Kidney (tissue), 22 donors: ENCODE measurements around the gene NYNRIN. TPM values are rescaled to one million over a fixed set of nuclear protein-coding genes. Genes with fewer than 3 reads are reported as not detected.

Experiments
- DNase-seq, 5 donors: peaks; one replicate each; pipeline ENCODE4 v3.0.0-alpha.2; 2013 to 2020
- FAIRE-seq: peaks from 2 replicates; lab custom pipeline; 2012; peaks lifted over from hg19 to GRCh38; lab: Jason Lieb, UNC
- H3K27ac ChIP-seq, 2 donors: one replicate each; pipeline ENCODE4 v1.7.0; 2013; ENCODE audit warnings: low read depth in 2 of 2, low read length in 2 of 2, inconsistent platforms in 1 of 2
- H3K27me3 ChIP-seq: one replicate; pipeline ENCODE4 v1.7.1; 2013; ENCODE audit warnings: low read length, inconsistent platforms; ENCODE audit not compliant: control insufficient read depth, insufficient read depth
- H3K36me3 ChIP-seq, 3 donors: one replicate each; pipeline versions ENCODE4 v1.7.0 to v1.7.1; 2013; ENCODE audit warnings: low read length in 3 of 3, control low read depth in 1 of 3, inconsistent platforms in 1 of 3; ENCODE audit not compliant: insufficient read depth in 3 of 3, control insufficient read depth in 2 of 3
- H3K4me1 ChIP-seq, 3 donors: one replicate each; pipeline versions ENCODE4 v1.7.0 to v1.7.1; 2013; ENCODE audit warnings: low read length in 3 of 3, inconsistent platforms in 1 of 3, low read depth in 1 of 3; ENCODE audit not compliant: control insufficient read depth in 2 of 3, insufficient read depth in 2 of 3
- H3K4me3 ChIP-seq, 3 donors: one replicate each; pipeline versions ENCODE4 v1.7.0 to v1.8.1; 2013; ENCODE audit warnings: low read length in 3 of 3, control low read depth in 1 of 3, inconsistent platforms in 1 of 3
- H3K9ac ChIP-seq, 3 donors: one replicate each; pipeline versions ENCODE4 v1.7.0 to v1.7.1; 2013; ENCODE audit warnings: low read length in 3 of 3, control low read depth in 1 of 3, inconsistent platforms in 1 of 3
- H3K9me3 ChIP-seq, 3 donors: one replicate each; pipeline versions ENCODE4 v1.7.0 to v1.7.1; 2013; ENCODE audit warnings: low read length in 3 of 3, control low read depth in 1 of 3, inconsistent platforms in 1 of 3; ENCODE audit not compliant: control insufficient read depth in 2 of 3, insufficient read depth in 1 of 3
- intact Hi-C: fragments of 100-400 bp; cut with DNase I; formaldehyde crosslinking; loops from one replicate; pipeline ENCODE4 v1.11.1; 2022
- long read RNA-seq, 10 donors: library from polyadenylated mRNA in 1 of 10; unstranded in 1 of 10; transcript quantifications; one replicate each; pipeline ENCODE4 v2.0.0 and lab custom pipeline, GENCODE V29; 2021 to 2026
- polyA plus RNA-seq: library from polyadenylated mRNA; stranded (reverse); fragments of 350-450 nt; fragmentation: Illumina TruSeq; extraction: RNeasy Lipid Tissue Mini Kit (QIAGEN cat#74804); gene quantifications from one replicate; pipeline ENCODE4 v1.2.3, GENCODE V29; 2014; ENCODE audit warnings: low read depth, low replicate concordance; ENCODE audit not compliant: insufficient read depth
- total RNA-seq: library from RNA; stranded (reverse); fragmentation: NEBNext Ultra II Directional; extraction: Animal tissue kit (Norgen Biotek cat#: 25700); gene quantifications from one replicate; pipeline ENCODE4 v1.2.1, GENCODE V29; 2021
- TF ChIP-seq, protein P1 (sequence below): IDR thresholded peaks from 3 replicates; pipeline ENCODE4 v1.5.1; 2012; ENCODE audit warnings: mild to moderate bottlenecking, moderate library complexity, borderline replicate concordance; ENCODE audit not compliant: insufficient read depth; ENCODE audit errors: extremely low read depth
- donor health status: control.
- donor health status: control.
- donor health status: control.
- donor health status: control.
- donor health status: control.
- donor health status: DM: yes; HTN: yes; CAD: no.
- donor health status: Normal renal cell carcinoma (clear cell type).

NYNRIN gene
- total RNA-seq (12.1 TPM), polyA plus RNA-seq (4.4 TPM)
- long read RNA-seq, donor 1, full-length matches to known transcripts: 3 of 3 reads
- long read RNA-seq, donor 1, partial matches to known transcripts: 0 of 3 reads
- long read RNA-seq, donor 1, other reads (novel, unspliced or antisense): 0 of 3 reads
- long read RNA-seq, donor 2, full-length matches to known transcripts: 2 of 2 reads
- long read RNA-seq, donor 2, partial matches to known transcripts: 0 of 2 reads
- long read RNA-seq, donor 2, other reads (novel, unspliced or antisense): 0 of 2 reads
- long read RNA-seq, donor 3, full-length matches to known transcripts: 2 of 2 reads
- long read RNA-seq, donor 3, partial matches to known transcripts: 0 of 2 reads
- long read RNA-seq, donor 3, other reads (novel, unspliced or antisense): 0 of 2 reads
- long read RNA-seq, donor 4, full-length matches to known transcripts: 1 of 1 reads
- long read RNA-seq, donor 4, partial matches to known transcripts: 0 of 1 reads
- long read RNA-seq, donor 4, other reads (novel, unspliced or antisense): 0 of 1 reads
- long read RNA-seq, donor 5: 0 reads
- long read RNA-seq, donor 6, full-length matches to known transcripts: 1 of 17 reads
- long read RNA-seq, donor 6, partial matches to known transcripts: 16 of 17 reads
- long read RNA-seq, donor 6, other reads (novel, unspliced or antisense): 0 of 17 reads
- long read RNA-seq, donor 7, partial matches to known transcripts: 0 of 6 reads
- long read RNA-seq, donor 7, other reads (novel, unspliced or antisense): 6 of 6 reads
- long read RNA-seq, donor 8, full-length matches to known transcripts: 1 of 6 reads
- long read RNA-seq, donor 8, partial matches to known transcripts: 5 of 6 reads
- long read RNA-seq, donor 8, other reads (novel, unspliced or antisense): 0 of 6 reads
- long read RNA-seq, donor 9: 0 reads
- long read RNA-seq, donor 10, partial matches to known transcripts: 5 of 5 reads
- long read RNA-seq, donor 10, other reads (novel, unspliced or antisense): 0 of 5 reads

DNA sequence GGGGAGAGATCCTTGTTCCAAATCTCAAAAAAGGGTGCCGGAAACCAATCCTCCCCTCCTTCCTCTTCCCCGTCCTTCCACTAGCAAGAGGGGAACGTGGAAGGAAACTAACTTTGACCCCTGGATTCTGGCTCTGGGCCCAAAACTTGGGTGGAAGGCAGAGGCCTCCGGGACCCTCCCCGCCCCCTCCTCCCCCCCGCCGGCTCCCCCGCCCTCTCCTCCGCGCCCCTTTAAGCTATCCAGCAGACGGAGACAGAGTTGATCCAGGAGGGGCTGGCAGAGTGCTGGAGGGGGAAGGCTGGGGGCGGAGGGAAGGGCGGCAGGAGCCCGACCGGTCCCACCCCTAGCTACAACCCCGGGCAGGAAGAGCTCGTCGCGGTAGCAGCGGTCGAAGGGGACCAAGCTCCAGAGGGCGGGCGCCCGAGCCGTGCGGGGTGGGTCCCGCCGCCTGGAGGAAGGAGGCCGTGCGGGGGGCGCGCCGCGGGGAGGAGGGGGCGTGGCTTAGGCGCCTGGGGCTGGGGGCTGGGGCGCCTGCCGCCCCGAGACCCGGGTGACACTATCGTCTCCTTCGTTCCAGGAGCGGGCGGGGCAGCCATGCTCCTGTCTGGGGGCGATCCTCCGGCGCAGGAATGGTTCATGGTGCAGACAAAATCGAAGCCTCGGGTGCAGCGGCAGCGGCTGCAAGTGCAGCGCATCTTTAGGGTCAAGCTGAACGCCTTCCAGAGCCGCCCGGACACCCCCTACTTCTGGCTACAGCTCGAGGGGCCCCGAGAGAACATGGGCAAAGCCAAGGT is at the start of gene NYNRIN:
NYNRIN (plus strand) TSS at position 351 of the 794 bp plus-strand sequence; CDS start at position 595, 244 bp downstream.
- Histone ChIP-seq H3K36me3 (no peaks in the 10 kb centered on the region), H3K9me3 (no peaks in the 10 kb centered on the region), H3K27ac (peak within 1 kb of the TSS; percentile 40 to 59), H3K4me3 (peak within 1 kb of the TSS; percentile 66 to 69 (median 67)), H3K9ac (peak within 1 kb of the TSS; percentile 16 to 68 (median 50)), H3K27me3 (no peaks in the 10 kb centered on the region), H3K4me1 (peaks cover 13 to 21% (median 17%) of the 10 kb centered on the region in 3 donors)
- peak; percentile 77 to 92 (median 88) for DNase-seq
- TF ChIP-seq, protein P1, sequence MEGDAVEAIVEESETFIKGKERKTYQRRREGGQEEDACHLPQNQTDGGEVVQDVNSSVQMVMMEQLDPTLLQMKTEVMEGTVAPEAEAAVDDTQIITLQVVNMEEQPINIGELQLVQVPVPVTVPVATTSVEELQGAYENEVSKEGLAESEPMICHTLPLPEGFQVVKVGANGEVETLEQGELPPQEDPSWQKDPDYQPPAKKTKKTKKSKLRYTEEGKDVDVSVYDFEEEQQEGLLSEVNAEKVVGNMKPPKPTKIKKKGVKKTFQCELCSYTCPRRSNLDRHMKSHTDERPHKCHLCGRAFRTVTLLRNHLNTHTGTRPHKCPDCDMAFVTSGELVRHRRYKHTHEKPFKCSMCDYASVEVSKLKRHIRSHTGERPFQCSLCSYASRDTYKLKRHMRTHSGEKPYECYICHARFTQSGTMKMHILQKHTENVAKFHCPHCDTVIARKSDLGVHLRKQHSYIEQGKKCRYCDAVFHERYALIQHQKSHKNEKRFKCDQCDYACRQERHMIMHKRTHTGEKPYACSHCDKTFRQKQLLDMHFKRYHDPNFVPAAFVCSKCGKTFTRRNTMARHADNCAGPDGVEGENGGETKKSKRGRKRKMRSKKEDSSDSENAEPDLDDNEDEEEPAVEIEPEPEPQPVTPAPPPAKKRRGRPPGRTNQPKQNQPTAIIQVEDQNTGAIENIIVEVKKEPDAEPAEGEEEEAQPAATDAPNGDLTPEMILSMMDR: no peak
- intact Hi-C loops: no loop called here
- no peak for FAIRE-seq

DNA sequence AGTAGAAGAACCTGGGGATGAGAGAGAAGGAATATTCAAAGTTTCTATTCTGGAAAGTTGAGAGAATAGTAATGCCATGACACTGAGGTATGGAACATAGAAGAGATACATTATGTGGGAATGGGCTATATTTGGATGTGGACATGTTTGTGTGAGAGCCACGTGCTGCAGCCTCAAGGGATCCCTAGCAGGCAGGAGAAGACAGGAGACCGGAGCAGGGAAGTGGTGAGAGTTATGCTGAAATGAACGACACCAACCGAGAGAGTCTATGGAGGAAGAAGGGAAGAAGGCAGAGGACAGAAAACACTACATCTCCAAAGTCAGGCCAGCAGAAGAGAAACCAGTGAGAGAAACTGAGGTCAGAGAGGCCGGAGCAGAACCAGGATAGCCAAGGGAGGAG is 49.1 kb upstream of the NYNRIN start:
- Histone ChIP-seq H3K9ac (no peak overlapping the region), H3K9me3 (no peaks in the 10 kb centered on the region), H3K36me3 (no peaks in the 10 kb centered on the region), H3K4me1 (peaks cover 0 to 4% (median 0%) of the 10 kb centered on the region in 3 donors), H3K27me3 (no peaks in the 10 kb centered on the region), H3K4me3 (no peak overlapping the region), H3K27ac (no peak overlapping the region)
- DNase-seq (no peak), FAIRE-seq (no peak)
- TF ChIP-seq, protein P1: no peak
- intact Hi-C loops: no loop called here

DNA sequence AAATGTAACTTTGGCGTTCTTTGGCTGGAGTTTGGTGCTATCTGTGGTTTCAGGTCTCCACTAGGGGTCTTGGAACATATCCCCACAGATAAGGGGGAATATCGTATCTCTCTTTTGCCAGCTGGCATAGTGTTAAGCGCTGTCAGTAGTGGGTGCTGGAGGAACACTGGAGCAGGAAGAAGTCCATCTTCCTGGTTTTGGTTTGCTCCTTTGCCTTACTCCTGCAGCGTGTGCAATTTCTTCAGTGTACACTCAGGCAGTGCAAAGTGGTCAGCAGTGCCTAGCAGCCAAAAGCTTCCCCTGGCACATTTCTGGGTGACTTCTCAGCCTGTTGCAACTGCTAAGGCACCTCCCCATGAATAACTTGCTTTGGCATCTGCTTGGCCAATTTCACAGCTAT is 47.3 kb upstream of the NYNRIN start:
- Histone ChIP-seq H3K36me3 (no peaks in the 10 kb centered on the region), H3K4me1 (peaks cover 0 to 4% (median 0%) of the 10 kb centered on the region in 3 donors), H3K27me3 (no peaks in the 10 kb centered on the region), H3K27ac (no peak overlapping the region), H3K9me3 (no peaks in the 10 kb centered on the region), H3K9ac (no peak overlapping the region), H3K4me3 (no peak overlapping the region)
- intact Hi-C loops: no loop called here
- DNase-seq (peak in 2 of 5 donors; percentile 31 to 52), FAIRE-seq (no peak)
- TF ChIP-seq, protein P1: no peak
